HEK293T (cell line): ENCODE data around the gene PITPNM3.

Experiments
- ARNT ChIP-seq: fragments of 450-650 bp; IDR thresholded peaks from 2 replicates; pipeline ENCODE4 v1.6.1; 2017; ENCODE audit warnings: mild to moderate bottlenecking
- BHLHE40 ChIP-seq: fragments of 450-650 bp; IDR thresholded peaks from 2 replicates; pipeline ENCODE4 v1.6.1; 2016; ENCODE audit warnings: mild to moderate bottlenecking, moderate library complexity, borderline replicate concordance
- ELF4 ChIP-seq: fragments of 450-650 bp; IDR thresholded peaks from 2 replicates; pipeline ENCODE4 v1.6.1; 2017; ENCODE audit warnings: antibody characterized with exemption
- FOXA1 ChIP-seq: fragments of 450-650 bp; IDR thresholded peaks from 2 replicates; pipeline ENCODE4 v1.6.1; 2016; ENCODE audit warnings: mild to moderate bottlenecking
- FOXK2 ChIP-seq: fragments of 450-650 bp; IDR thresholded peaks from 2 replicates; pipeline ENCODE4 v1.6.1; 2016; ENCODE audit warnings: mild to moderate bottlenecking
- FOXM1 ChIP-seq: fragments of 450-650 bp; IDR thresholded peaks from 2 replicates; pipeline ENCODE4 v1.6.1; 2017; ENCODE audit warnings: mild to moderate bottlenecking, borderline replicate concordance
- HDGF ChIP-seq: fragments of 450-650 bp; IDR thresholded peaks from 2 replicates; pipeline ENCODE4 v1.6.1; 2017; ENCODE audit warnings: antibody characterized with exemption, borderline replicate concordance
- L3MBTL2 ChIP-seq: fragments of 450-650 bp; conservative IDR thresholded peaks from 2 replicates; pipeline ENCODE4 v1.6.1; 2016; ENCODE audit warnings: mild to moderate bottlenecking
- LEF1 ChIP-seq: fragments of 450-650 bp; IDR thresholded peaks from 2 replicates; pipeline ENCODE4 v1.6.1; 2017; ENCODE audit warnings: mild to moderate bottlenecking, borderline replicate concordance
- SP1 ChIP-seq: fragments of 450-650 bp; IDR thresholded peaks from 2 replicates; pipeline ENCODE4 v1.6.1; 2017
- SUZ12 ChIP-seq: fragments of 450-650 bp; IDR thresholded peaks from 2 replicates; pipeline ENCODE4 v1.6.1; 2016; ENCODE audit warnings: mild to moderate bottlenecking
- TARDBP ChIP-seq: fragments of 450-650 bp; IDR thresholded peaks from 2 replicates; pipeline ENCODE4 v1.6.1; 2016
- ZNF384 ChIP-seq: fragments of 450-650 bp; IDR thresholded peaks from 2 replicates; pipeline ENCODE4 v1.6.1; 2016
- TF ChIP-seq, protein P1 (sequence below): fragments of 450-650 bp; IDR thresholded peaks from 2 replicates; pipeline ENCODE4 v1.6.1; 2016

DNA sequence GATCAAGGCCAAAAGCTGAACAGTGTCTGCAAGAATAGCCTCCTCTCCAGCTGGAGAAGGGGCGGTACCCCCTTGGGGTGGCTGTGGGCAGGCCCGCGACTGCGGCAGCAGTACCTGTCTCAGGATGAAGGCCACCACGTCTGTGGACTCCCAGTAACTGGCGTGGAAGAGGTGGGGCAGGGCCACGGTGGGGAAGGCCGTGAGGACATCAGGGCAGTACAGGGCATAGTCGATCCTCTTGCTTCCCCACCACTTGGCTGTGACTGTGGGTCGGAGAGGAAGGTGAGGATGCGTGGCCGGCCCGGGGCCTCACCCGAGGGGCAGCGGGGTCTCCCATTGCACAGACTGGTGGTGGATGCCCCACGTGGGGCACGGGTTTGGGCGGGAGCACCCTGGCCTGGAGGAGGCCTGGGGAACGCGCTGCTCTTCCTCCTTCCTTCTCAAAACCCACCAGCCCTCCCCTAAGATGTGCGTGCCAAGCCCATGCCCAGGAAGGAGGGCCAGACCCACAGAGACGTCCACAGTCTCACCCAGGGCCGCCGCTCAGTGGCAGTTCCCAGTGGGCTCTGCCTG, 86.1 kb downstream of the PITPNM3 start:
- TF ChIP-seq LEF1 (no peak), FOXK2 (no peak), TARDBP (no peak), FOXM1 (no peak), SUZ12 (no peak), L3MBTL2 (no peak), ELF4 (no peak), BHLHE40 (no peak), HDGF (no peak), ARNT (no peak), SP1 (no peak), FOXA1 (no peak), ZNF384 (no peak)
- TF ChIP-seq, protein P1, sequence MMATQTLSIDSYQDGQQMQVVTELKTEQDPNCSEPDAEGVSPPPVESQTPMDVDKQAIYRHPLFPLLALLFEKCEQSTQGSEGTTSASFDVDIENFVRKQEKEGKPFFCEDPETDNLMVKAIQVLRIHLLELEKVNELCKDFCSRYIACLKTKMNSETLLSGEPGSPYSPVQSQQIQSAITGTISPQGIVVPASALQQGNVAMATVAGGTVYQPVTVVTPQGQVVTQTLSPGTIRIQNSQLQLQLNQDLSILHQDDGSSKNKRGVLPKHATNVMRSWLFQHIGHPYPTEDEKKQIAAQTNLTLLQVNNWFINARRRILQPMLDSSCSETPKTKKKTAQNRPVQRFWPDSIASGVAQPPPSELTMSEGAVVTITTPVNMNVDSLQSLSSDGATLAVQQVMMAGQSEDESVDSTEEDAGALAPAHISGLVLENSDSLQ = no peak
